H1 (cell line): ENCODE data around the gene CSDE1. TPM values are rescaled to one million over a fixed set of nuclear protein-coding genes. Genes with fewer than 3 reads are reported as not detected.

Experiments
- CBX5 ChIP-seq: fragments of 300-800, 300-1000 bp; sonication (generic); IDR thresholded peaks from 2 replicates; pipeline ENCODE4 v1.7.1; 2016; ENCODE audit warnings: antibody characterized with exemption, low read length, low read depth
- E2F6 ChIP-seq: IDR thresholded peaks from 2 replicates; pipeline ENCODE4 v1.6.1; 2012; ENCODE audit warnings: inconsistent platforms
- EZH2 ChIP-seq: fragments of 200-600 bp; sonication (generic); IDR thresholded peaks from 2 replicates; pipeline ENCODE4 v1.7.1; 2012; ENCODE audit warnings: low read depth, mild to moderate bottlenecking, moderate library complexity, low read length, inconsistent platforms; ENCODE audit not compliant: severe bottlenecking
- KDM4A ChIP-seq: IDR thresholded peaks from one replicate; pipeline ENCODE4 v1.7.1; 2012; ENCODE audit warnings: low read depth, mild to moderate bottlenecking, moderate library complexity, low read length, inconsistent platforms; ENCODE audit not compliant: severe bottlenecking
- KDM5A ChIP-seq: fragments of 200-600 bp; IDR thresholded peaks from 2 replicates; pipeline ENCODE4 v1.7.1; 2012; ENCODE audit warnings: mild to moderate bottlenecking, low read length, inconsistent platforms, mixed read lengths
- SAP30 ChIP-seq: fragments of 300-600 bp; sonication (generic); IDR thresholded peaks from 2 replicates; pipeline ENCODE4 v1.7.1; 2012; ENCODE audit warnings: low read length, moderate library complexity, mild to moderate bottlenecking, inconsistent platforms; ENCODE audit not compliant: insufficient read depth, insufficient replicate concordance
- SUZ12 ChIP-seq: fragments of 200-600 bp; sonication (generic); IDR thresholded peaks from 2 replicates; pipeline ENCODE4 v1.6.1; 2012; ENCODE audit warnings: mild to moderate bottlenecking, inconsistent platforms, low read length, moderate library complexity, mixed read lengths
- polyA plus RNA-seq, 7 experiments: library from polyadenylated mRNA; depleted of rRNA in 3 of 7; stranded (reverse) in 5 of 7; unstranded in 2 of 7; fragments of >200 nt in 5 of 7; fragments of 200-250 nt in 2 of 7; gene quantifications; 1 replicate in 5 of 7; 2 replicates in 1 of 7; 4 replicates in 1 of 7; pipeline versions ENCODE4 v1.2.1 to v1.2.3, GENCODE V29; 2011 to 2013; ENCODE audit warnings: missing spikeins in 2 of 7, mixed read lengths in 2 of 7
- total RNA-seq: library from RNA; stranded (reverse); fragmentation: NEBNext Ultra II Directional; extraction: Animal tissue kit (Norgen Biotek cat#: 25700); gene quantifications from 2 replicates; pipeline ENCODE4 v1.2.1, GENCODE V29; 2021
- TF ChIP-seq, protein P1 (sequence below): fragments of 300-600 bp; sonication (generic); IDR thresholded peaks from 2 replicates; pipeline ENCODE4 v1.7.1; 2012; ENCODE audit warnings: low read length, moderate library complexity, mild to moderate bottlenecking, inconsistent platforms; ENCODE audit not compliant: insufficient replicate concordance

CSDE1 gene
- total and polyA plus RNA-seq, 2 of the 8 experiments (the other 6 are each of a cell fraction or from before 2014, with no cell fraction given), result 149 to 635 TPM

GRCh38 chr1:114668784-114669561 lies 88.8 kb downstream of the CSDE1 start (continued):
- TF ChIP-seq SAP30 (no peak), KDM5A (no peak), E2F6 (no peak), KDM4A (no peak), EZH2 (no peak), SUZ12 (no peak), CBX5 (no peak)
- TF ChIP-seq, protein P1, sequence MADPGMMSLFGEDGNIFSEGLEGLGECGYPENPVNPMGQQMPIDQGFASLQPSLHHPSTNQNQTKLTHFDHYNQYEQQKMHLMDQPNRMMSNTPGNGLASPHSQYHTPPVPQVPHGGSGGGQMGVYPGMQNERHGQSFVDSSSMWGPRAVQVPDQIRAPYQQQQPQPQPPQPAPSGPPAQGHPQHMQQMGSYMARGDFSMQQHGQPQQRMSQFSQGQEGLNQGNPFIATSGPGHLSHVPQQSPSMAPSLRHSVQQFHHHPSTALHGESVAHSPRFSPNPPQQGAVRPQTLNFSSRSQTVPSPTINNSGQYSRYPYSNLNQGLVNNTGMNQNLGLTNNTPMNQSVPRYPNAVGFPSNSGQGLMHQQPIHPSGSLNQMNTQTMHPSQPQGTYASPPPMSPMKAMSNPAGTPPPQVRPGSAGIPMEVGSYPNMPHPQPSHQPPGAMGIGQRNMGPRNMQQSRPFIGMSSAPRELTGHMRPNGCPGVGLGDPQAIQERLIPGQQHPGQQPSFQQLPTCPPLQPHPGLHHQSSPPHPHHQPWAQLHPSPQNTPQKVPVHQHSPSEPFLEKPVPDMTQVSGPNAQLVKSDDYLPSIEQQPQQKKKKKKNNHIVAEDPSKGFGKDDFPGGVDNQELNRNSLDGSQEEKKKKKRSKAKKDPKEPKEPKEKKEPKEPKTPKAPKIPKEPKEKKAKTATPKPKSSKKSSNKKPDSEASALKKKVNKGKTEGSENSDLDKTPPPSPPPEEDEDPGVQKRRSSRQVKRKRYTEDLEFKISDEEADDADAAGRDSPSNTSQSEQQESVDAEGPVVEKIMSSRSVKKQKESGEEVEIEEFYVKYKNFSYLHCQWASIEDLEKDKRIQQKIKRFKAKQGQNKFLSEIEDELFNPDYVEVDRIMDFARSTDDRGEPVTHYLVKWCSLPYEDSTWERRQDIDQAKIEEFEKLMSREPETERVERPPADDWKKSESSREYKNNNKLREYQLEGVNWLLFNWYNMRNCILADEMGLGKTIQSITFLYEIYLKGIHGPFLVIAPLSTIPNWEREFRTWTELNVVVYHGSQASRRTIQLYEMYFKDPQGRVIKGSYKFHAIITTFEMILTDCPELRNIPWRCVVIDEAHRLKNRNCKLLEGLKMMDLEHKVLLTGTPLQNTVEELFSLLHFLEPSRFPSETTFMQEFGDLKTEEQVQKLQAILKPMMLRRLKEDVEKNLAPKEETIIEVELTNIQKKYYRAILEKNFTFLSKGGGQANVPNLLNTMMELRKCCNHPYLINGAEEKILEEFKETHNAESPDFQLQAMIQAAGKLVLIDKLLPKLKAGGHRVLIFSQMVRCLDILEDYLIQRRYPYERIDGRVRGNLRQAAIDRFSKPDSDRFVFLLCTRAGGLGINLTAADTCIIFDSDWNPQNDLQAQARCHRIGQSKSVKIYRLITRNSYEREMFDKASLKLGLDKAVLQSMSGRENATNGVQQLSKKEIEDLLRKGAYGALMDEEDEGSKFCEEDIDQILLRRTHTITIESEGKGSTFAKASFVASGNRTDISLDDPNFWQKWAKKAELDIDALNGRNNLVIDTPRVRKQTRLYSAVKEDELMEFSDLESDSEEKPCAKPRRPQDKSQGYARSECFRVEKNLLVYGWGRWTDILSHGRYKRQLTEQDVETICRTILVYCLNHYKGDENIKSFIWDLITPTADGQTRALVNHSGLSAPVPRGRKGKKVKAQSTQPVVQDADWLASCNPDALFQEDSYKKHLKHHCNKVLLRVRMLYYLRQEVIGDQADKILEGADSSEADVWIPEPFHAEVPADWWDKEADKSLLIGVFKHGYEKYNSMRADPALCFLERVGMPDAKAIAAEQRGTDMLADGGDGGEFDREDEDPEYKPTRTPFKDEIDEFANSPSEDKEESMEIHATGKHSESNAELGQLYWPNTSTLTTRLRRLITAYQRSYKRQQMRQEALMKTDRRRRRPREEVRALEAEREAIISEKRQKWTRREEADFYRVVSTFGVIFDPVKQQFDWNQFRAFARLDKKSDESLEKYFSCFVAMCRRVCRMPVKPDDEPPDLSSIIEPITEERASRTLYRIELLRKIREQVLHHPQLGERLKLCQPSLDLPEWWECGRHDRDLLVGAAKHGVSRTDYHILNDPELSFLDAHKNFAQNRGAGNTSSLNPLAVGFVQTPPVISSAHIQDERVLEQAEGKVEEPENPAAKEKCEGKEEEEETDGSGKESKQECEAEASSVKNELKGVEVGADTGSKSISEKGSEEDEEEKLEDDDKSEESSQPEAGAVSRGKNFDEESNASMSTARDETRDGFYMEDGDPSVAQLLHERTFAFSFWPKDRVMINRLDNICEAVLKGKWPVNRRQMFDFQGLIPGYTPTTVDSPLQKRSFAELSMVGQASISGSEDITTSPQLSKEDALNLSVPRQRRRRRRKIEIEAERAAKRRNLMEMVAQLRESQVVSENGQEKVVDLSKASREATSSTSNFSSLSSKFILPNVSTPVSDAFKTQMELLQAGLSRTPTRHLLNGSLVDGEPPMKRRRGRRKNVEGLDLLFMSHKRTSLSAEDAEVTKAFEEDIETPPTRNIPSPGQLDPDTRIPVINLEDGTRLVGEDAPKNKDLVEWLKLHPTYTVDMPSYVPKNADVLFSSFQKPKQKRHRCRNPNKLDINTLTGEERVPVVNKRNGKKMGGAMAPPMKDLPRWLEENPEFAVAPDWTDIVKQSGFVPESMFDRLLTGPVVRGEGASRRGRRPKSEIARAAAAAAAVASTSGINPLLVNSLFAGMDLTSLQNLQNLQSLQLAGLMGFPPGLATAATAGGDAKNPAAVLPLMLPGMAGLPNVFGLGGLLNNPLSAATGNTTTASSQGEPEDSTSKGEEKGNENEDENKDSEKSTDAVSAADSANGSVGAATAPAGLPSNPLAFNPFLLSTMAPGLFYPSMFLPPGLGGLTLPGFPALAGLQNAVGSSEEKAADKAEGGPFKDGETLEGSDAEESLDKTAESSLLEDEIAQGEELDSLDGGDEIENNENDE, result no peak
